BE2C (cell line): ENCODE measurements around the gene BCL10.

Source experiments
- DNase-seq: peaks from one replicate; pipeline ENCODE4 v3.0.0-alpha.2; 2020
- H3K27me3 ChIP-seq: fragments of 250-450 bp; sonication (Bioruptor Pico); 2 replicates; pipeline ENCODE4 v1.5.1; 2020; ENCODE audit warnings: mild to moderate bottlenecking
- H3K36me3 ChIP-seq: fragments of 250-450 bp; sonication (Bioruptor Pico); 2 replicates; pipeline ENCODE4 v1.5.1; 2020; ENCODE audit warnings: mild to moderate bottlenecking
- H3K4me1 ChIP-seq: fragments of 250-450 bp; sonication (Bioruptor Pico); 2 replicates; pipeline ENCODE4 v1.5.1; 2020
- H3K4me3 ChIP-seq: 2 replicates; pipeline ENCODE4 v1.5.1; 2011; ENCODE audit warnings: low read depth, low read length
- H3K9me3 ChIP-seq: fragments of 250-450 bp; sonication (Bioruptor Pico); 2 replicates; pipeline ENCODE4 v1.5.1; 2020
- TF ChIP-seq, protein P1 (sequence below): IDR thresholded peaks from 2 replicates; pipeline ENCODE4 v1.5.1; 2012; ENCODE audit warnings: mild to moderate bottlenecking, low read depth, low read length

BCL10 gene

DNA sequence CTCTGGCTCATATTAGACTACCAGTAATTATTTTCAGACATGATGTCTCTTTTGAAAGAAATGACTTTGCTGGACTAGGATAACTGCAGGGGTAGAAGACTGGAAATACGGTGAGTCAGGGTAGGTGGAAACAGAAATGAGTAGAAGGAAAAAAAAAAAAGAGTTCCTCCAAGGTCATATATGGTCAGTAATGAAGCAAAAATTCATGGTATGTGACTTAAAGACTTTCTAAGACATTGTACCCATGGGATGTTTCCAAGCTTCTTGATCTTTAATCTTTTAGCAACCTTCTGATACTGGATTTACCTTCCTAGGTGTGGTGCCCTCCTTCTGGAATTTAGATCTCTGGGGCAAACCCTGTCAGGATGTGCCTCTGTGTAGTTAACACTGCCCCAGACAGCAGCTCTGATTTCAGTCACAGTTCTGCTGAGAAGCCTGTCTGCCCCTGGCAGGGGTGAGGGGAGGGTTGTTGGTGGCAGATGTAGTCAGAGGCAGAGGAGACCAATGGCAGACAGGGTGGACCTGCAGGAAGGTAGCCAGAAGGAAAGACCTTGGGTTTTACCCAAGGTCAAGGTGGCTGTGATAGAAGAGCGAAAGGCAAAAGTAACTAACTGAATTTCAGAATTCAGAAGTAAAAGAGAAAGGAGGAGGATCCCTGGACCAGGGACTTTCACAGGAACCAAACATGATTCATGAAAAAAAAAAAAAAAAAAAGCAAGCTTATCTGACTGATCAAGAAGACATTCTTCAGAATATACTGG lies 44.1 kb upstream of the BCL10 start:
- Histone ChIP-seq H3K9me3 (no peaks in the 10 kb centered on the region), H3K4me3 (no peak overlapping the region), H3K27me3 (no peaks in the 10 kb centered on the region), H3K36me3 (no peaks in the 10 kb centered on the region), H3K4me1 (no peaks in the 10 kb centered on the region)
- TF ChIP-seq, protein P1, sequence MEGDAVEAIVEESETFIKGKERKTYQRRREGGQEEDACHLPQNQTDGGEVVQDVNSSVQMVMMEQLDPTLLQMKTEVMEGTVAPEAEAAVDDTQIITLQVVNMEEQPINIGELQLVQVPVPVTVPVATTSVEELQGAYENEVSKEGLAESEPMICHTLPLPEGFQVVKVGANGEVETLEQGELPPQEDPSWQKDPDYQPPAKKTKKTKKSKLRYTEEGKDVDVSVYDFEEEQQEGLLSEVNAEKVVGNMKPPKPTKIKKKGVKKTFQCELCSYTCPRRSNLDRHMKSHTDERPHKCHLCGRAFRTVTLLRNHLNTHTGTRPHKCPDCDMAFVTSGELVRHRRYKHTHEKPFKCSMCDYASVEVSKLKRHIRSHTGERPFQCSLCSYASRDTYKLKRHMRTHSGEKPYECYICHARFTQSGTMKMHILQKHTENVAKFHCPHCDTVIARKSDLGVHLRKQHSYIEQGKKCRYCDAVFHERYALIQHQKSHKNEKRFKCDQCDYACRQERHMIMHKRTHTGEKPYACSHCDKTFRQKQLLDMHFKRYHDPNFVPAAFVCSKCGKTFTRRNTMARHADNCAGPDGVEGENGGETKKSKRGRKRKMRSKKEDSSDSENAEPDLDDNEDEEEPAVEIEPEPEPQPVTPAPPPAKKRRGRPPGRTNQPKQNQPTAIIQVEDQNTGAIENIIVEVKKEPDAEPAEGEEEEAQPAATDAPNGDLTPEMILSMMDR, result no peak
- DNase-seq, result no peak

DNA sequence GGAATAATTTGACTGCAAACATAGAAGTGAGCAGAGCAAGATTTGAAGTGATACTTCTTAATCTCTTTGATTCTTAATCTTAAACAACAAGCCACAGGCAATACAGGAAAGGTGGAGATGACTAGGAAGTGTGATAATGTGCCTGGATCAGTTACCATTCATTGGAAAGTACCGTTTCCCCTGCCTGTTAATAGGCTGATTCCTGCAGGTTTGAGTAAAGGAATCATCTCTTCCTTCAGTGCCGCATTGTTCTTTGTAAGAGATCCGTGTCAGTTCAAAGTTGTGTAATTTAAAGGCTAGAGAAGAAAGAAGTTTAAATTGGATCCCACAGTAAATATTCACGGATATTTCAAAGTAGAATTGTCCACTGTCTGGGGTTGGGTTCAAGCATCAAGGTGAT lies 43.5 kb upstream of the BCL10 start:
- H3K9me3 ChIP-seq, result no peaks in the 10 kb centered on the region
- H3K27me3 ChIP-seq, result no peaks in the 10 kb centered on the region
- H3K4me3 ChIP-seq, result no peak overlapping the region
- H3K36me3 ChIP-seq, result no peaks in the 10 kb centered on the region
- TF ChIP-seq, protein P1, result no peak
- no peak for DNase-seq
- no peaks in the 10 kb centered on the region for H3K4me1 ChIP-seq

DNA sequence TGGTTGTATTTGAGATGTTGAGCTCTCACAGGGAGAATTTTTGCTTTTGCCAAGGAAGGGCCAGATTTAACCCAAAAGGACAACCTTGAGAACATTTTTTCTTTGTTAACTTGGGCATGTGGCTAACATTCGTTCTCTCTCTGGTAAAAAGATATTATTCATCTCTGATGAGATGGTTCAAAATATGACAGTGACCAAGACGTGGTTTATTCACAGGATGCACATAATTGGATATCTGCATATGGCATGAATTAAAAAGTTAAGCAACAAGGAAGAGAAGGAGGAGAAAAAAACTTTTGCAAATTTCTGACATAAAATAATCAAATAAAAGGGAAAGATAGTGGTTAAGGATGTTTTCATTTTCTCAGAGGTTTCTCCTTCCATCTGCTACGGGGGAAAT lies 43.1 kb upstream of the BCL10 start:
- no peaks in the 10 kb centered on the region for H3K27me3 ChIP-seq
- no peak overlapping the region for H3K4me3 ChIP-seq
- no peak for DNase-seq
- TF ChIP-seq, protein P1, result no peak
- no peaks in the 10 kb centered on the region for H3K36me3 ChIP-seq
- no peaks in the 10 kb centered on the region for H3K4me1 ChIP-seq
- H3K9me3 ChIP-seq, result no peaks in the 10 kb centered on the region

DNA sequence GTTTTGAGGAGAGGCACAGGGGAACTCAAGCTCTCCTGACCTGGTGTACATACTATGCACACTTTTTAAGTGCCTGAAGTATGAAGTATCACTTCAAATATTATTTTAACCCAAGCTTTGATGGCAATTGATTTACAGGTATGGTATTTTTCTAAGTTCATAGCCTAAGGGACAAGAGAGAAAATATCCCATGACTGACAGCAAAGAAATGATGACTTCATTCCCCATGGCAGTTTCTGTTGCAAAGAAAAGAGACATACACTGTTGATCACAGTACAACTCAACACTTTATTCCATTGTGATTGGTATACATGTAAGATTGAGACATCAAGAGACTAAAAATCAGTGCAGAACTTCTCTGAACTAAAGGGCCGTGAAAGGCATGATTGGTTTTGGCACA lies 41.8 kb upstream of the BCL10 start:
- Histone ChIP-seq H3K4me1 (no peaks in the 10 kb centered on the region), H3K36me3 (no peaks in the 10 kb centered on the region), H3K27me3 (no peaks in the 10 kb centered on the region), H3K9me3 (no peaks in the 10 kb centered on the region), H3K4me3 (no peak overlapping the region)
- no peak for DNase-seq
- TF ChIP-seq, protein P1, result no peak

DNA sequence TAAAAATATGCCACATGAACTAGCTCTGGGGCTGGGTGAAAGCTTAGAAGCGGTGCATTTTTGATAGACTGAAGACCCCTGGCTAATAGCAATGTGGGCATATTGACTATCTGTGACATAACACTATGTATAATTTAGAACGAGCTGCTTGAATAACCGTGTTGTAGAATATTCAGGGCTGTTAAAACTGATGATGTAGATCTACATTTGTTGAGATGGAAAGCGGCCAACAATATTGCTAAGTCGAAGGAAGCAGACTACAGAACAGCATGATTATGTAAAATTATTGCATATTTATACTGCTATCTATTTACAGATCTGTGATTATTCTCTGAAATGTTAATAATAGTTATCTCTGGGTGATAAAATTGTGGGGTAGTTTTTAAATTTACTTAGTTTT lies 41.1 kb upstream of the BCL10 start:
- H3K9me3 ChIP-seq, result no peaks in the 10 kb centered on the region
- no peak overlapping the region for H3K4me3 ChIP-seq
- no peak for DNase-seq
- H3K27me3 ChIP-seq, result no peaks in the 10 kb centered on the region
- H3K4me1 ChIP-seq, result no peaks in the 10 kb centered on the region
- TF ChIP-seq, protein P1, result no peak
- no peaks in the 10 kb centered on the region for H3K36me3 ChIP-seq

DNA sequence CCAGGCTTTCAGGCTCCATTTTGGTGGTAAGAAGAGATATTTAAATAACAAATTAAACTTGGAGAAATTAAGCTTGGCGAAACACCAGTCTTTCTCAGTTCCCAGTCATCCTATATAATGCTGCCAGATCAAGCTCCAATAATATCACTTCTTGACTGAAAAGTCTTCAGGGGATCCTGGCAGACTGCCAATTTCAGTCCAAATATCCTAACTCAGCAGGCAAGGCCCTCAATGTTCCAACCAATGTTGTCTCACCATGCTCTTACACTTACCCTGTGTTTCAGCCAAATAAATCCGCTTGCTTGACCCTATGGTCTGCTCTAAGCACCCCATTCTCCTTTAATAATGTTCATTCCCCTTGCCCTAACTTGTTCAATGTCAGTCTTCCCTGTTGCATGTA lies 39.9 kb upstream of the BCL10 start:
- H3K36me3 ChIP-seq, result no peaks in the 10 kb centered on the region
- no peak overlapping the region for H3K4me3 ChIP-seq
- TF ChIP-seq, protein P1, result no peak
- no peaks in the 10 kb centered on the region for H3K4me1 ChIP-seq
- H3K27me3 ChIP-seq, result no peaks in the 10 kb centered on the region
- no peaks in the 10 kb centered on the region for H3K9me3 ChIP-seq
- no peak for DNase-seq
